GM20000 (cell line): Measurements from ENCODE around the gene VSIG2.

ENCODE experiments used
- DNase-seq: peaks from one replicate; pipeline ENCODE4 v3.0.0; 2012; ENCODE audit warnings: low spot score
- TF ChIP-seq, protein P1 (sequence below): IDR thresholded peaks from 2 replicates; pipeline ENCODE4 v1.5.1; 2012; ENCODE audit warnings: mild to moderate bottlenecking, control low read depth; ENCODE audit errors: extremely low read depth, missing control alignments

Gene VSIG2

DNA sequence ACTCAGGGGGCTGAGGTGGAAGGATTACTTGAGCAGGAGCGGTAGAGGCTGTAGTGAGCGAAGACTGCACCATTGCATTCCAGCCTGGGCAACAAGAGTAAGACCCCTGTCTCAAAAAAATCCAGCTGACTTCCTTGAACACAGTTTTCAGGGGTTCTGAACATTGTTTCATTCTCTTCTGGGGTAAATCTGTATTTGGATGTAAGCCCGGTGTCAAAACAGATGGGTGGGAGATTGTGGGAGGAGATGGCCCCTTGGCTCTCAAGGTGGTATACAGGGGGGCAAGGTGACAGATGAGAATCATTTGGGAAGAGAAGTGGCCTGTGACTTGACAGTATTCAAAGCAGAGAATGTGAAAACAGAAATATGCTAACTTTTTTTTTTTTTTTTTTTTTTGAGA lies 5.3 kb upstream of the VSIG2 start:
- TF ChIP-seq, protein P1, sequence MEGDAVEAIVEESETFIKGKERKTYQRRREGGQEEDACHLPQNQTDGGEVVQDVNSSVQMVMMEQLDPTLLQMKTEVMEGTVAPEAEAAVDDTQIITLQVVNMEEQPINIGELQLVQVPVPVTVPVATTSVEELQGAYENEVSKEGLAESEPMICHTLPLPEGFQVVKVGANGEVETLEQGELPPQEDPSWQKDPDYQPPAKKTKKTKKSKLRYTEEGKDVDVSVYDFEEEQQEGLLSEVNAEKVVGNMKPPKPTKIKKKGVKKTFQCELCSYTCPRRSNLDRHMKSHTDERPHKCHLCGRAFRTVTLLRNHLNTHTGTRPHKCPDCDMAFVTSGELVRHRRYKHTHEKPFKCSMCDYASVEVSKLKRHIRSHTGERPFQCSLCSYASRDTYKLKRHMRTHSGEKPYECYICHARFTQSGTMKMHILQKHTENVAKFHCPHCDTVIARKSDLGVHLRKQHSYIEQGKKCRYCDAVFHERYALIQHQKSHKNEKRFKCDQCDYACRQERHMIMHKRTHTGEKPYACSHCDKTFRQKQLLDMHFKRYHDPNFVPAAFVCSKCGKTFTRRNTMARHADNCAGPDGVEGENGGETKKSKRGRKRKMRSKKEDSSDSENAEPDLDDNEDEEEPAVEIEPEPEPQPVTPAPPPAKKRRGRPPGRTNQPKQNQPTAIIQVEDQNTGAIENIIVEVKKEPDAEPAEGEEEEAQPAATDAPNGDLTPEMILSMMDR, result no peak
- no peak for DNase-seq

DNA sequence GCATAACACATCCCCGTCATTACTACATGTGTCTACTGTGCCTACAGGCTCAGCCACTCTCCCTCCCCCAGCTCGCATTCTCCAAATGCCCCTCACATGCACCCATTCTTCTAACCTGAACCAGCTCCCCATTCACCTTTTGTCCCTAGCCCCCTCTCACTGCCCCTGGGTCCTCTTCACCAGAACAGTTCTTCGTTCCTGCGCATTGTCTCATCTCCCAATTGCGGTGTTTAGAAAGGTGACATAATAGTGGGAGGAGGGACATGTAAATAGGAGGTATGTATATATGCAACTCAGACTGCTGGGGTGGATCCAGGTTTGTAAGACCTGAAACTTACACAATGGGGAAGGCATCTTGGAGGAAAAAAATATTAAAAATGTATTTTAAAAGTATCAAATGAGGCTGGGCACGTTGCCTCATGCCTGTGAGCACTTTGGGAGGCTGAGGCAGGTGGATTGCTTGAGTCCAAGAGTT lies 4.7 kb upstream of the VSIG2 start:
- peak; percentile 6 for DNase-seq
- TF ChIP-seq, protein P1, result no peak

DNA sequence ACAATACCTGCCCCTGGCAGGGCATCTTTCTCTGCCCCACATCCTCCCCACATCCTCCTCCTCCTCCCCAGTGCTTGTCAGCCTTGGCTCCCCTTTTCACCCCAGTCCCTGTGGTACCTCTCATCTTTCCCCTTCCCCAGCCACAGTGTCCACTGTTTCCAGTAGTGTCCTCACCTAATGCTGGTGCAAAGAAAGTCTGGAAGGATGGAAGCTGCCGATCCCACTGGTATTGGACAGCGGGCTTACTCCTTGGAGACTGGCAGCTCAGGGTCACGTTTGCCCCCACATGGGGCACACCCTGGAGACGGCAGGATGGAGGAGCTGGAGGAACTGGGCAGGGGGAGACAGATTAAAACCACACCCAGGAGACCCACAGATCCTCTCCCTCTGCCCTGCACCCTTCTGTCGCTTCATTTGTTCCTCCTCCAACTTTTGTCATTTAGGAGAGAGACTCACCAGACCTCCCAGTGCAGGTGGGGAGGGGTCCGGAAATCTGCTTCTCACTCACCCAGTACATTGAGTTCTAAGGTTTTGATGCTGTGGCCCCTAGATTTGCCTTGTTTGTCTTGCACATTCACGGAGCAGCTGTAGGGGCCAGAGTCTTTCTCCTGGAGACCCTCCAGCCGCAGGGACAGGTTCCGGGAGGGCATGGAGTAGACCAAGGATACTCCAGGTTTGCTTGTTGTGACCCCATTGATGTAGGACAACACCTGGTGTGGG lies 4.1 kb upstream of the VSIG2 start:
- no peak for DNase-seq
- TF ChIP-seq, protein P1, result no peak

DNA sequence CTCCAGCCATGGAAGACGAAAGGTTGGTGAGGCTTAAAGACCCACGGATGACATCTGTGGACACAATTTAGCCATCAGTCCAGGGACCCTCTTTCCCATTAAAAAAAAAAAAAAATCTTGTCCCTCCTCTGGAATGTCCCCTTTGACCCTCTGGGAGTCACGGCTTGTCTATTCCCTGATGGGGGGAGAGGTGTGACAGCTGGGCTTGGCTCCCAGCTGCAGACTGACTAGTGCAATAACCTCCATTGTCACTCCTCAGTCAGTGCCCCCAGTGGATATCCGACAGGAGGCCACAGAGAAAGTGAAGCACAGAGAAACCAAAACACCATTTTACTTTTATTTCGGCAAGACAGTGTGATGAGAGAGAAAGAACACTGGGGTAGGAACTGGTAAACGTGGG lies 2.7 kb upstream of the VSIG2 start:
- DNase-seq, result no peak
- TF ChIP-seq, protein P1, result no peak

DNA sequence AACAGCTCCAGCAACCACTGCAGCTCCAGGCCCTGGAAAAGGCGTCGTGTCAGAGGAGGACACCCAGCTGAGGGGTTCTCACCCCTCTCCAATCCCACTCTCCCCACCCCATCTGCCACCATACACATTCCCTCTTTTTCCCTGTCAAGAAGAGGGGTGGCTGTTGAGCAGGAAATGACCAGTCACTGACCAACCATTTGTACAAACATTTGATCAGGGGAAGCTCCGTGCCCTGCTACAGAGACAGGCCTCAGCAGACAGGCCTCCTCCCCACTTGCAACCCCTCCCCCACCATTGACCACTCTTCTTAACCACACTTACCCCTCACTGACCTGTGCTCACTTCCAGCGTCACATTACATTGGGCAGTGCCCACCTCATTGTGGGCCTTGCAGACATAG lies 2.3 kb upstream of the VSIG2 start:
- no peak for DNase-seq
- TF ChIP-seq, protein P1, result no peak

DNA sequence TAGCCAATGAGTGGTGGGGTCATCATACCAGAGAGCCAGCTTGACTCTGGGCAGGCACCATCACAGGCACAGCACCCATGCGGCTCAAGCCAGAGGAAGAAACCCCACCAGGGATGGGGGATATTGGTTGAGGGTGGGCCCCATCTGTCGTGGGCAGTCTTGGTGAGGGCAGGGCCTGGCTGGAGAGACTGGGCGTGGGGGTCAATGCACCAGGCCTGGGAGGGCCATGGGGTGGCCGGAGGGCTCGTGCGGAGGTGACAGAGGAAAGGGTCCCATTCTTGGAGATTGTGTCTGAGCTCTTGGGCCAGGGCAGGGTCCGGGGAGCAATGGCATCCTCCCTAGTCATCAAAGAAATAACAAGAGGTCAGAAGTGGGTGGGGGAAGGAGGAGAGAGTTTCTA lies 1.6 kb upstream of the VSIG2 start:
- no peak for DNase-seq
- TF ChIP-seq, protein P1, result no peak

DNA sequence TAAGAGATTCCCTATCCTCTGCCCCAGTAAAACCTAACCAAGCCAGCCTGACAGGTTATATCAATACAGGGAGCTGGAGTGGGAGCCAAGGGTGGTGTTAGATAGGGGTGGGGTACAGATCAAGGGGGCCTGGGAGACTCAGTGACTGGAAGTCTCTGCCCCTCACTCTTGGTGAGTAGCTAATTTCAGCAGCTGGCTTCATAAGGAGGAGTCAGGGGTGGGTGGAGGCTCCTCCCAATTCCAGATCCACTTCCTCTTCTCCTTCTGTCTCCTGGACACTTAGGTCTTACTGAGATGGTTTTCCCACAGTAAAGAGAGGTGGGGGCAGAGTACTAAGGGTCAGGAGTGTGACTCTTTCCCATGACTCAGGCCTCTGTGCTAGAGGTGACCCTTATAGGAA lies 1.1 kb upstream of the VSIG2 start:
- DNase-seq, result no peak
- TF ChIP-seq, protein P1, result no peak
